Skeletal muscle satellite cell (primary cell): Measurements from ENCODE around the gene PFDN5.

Source experiments
- H3K27me3 ChIP-seq: 2 replicates; pipeline ENCODE4 v1.7.0; 2013; ENCODE audit warnings: low read length; ENCODE audit not compliant: control insufficient read depth, insufficient read depth
- H3K36me3 ChIP-seq: 2 replicates; pipeline ENCODE4 v1.7.0; 2013; ENCODE audit warnings: mild to moderate bottlenecking, control low read depth, low read length; ENCODE audit not compliant: insufficient read depth
- H3K4me1 ChIP-seq: 2 replicates; pipeline ENCODE4 v1.7.0; 2013; ENCODE audit warnings: low read length; ENCODE audit not compliant: control insufficient read depth, insufficient read depth
- H3K4me2 ChIP-seq: 2 replicates; pipeline ENCODE4 v1.7.0; 2013; ENCODE audit warnings: mild to moderate bottlenecking, low read length
- H3K4me3 ChIP-seq: 2 replicates; pipeline ENCODE4 v1.7.0; 2013; ENCODE audit warnings: low read length
- H3K9ac ChIP-seq: 2 replicates; pipeline ENCODE4 v1.7.0; 2013; ENCODE audit warnings: mild to moderate bottlenecking, low read depth, low read length, moderate library complexity
- H3K9me3 ChIP-seq: replicated peaks from 2 replicates; pipeline ENCODE4 v1.7.0; 2013; ENCODE audit warnings: mild to moderate bottlenecking, control low read depth, low read length

The PFDN5 gene

GRCh38 chr12:53333289-53333688 is 37.9 kb downstream of the PFDN5 start:
- Histone ChIP-seq H3K9me3 (no peaks in the 10 kb centered on the region), H3K4me1 (no peaks in the 10 kb centered on the region), H3K4me2 (no peak overlapping the region), H3K27me3 (peaks cover 66% of the 10 kb centered on the region), H3K9ac (no peak overlapping the region), H3K36me3 (no peaks in the 10 kb centered on the region), H3K4me3 (no peak overlapping the region)

DNA sequence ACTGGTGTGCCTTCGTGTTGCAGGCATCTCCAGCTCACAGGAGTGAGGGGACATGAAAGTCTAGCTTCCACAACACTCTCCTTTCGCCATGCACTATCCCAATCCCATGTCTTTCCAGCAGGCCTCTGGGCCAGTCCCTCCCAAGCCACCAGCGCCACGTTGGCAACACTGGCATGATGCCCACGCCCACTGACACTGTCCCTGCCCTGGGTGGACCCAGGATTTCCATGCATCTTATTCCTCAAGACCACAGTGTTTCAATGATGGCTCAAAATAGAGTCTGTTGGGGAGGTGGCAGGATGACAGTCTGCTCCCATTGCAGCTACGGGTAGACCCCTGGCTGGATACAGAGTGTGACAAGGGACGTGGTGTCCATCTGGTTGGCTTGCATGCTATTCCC is 38.5 kb downstream of the PFDN5 start:
- Histone ChIP-seq H3K9ac (no peak overlapping the region), H3K27me3 (peaks cover 71% of the 10 kb centered on the region), H3K36me3 (no peaks in the 10 kb centered on the region), H3K4me2 (no peak overlapping the region), H3K4me3 (no peak overlapping the region), H3K4me1 (no peaks in the 10 kb centered on the region), H3K9me3 (no peaks in the 10 kb centered on the region)

- H3K27me3 ChIP-seq, result peaks cover 76% of the 10 kb centered on the region
- no peaks in the 10 kb centered on the region for H3K9me3 ChIP-seq
- no peak overlapping the region for H3K9ac ChIP-seq
- no peak overlapping the region for H3K4me2 ChIP-seq
- no peaks in the 10 kb centered on the region for H3K36me3 ChIP-seq
- no peak overlapping the region for H3K4me3 ChIP-seq
- no peaks in the 10 kb centered on the region for H3K4me1 ChIP-seq
Measured at GRCh38 chr12:53334822-53335221, 39.5 kb downstream of the PFDN5 start.

- no peak within 1 kb of the TSS for H3K4me2 ChIP-seq
- H3K27me3 ChIP-seq, result peaks cover 80% of the 10 kb centered on the region
- H3K36me3 ChIP-seq, result no peaks in the 10 kb centered on the region
- H3K4me3 ChIP-seq, result no peak within 1 kb of the TSS
- H3K4me1 ChIP-seq, result no peaks in the 10 kb centered on the region
- no peak within 1 kb of the TSS for H3K9ac ChIP-seq
- no peaks in the 10 kb centered on the region for H3K9me3 ChIP-seq
Measured at GRCh38 chr12:53336181-53336681, 40.9 kb downstream of the PFDN5 start, which contains the start of gene SP7. SP7 (minus strand) TSS chr12:53336354; CDS start chr12:53335646, 708 bp downstream.

GRCh38 chr12:53338017-53338416 is 42.7 kb downstream of the PFDN5 start:
- Histone ChIP-seq H3K9ac (no peak overlapping the region), H3K4me2 (no peak overlapping the region), H3K4me3 (no peak overlapping the region), H3K9me3 (no peaks in the 10 kb centered on the region), H3K4me1 (no peaks in the 10 kb centered on the region), H3K36me3 (no peaks in the 10 kb centered on the region), H3K27me3 (peaks cover 76% of the 10 kb centered on the region)

- Histone ChIP-seq H3K36me3 (no peaks in the 10 kb centered on the region), H3K4me1 (no peaks in the 10 kb centered on the region), H3K4me3 (no peak overlapping the region), H3K9ac (no peak overlapping the region), H3K27me3 (peaks cover 69% of the 10 kb centered on the region), H3K4me2 (no peak overlapping the region), H3K9me3 (no peaks in the 10 kb centered on the region)
Measured at GRCh38 chr12:53338916-53339315, 43.6 kb downstream of the PFDN5 start.

DNA sequence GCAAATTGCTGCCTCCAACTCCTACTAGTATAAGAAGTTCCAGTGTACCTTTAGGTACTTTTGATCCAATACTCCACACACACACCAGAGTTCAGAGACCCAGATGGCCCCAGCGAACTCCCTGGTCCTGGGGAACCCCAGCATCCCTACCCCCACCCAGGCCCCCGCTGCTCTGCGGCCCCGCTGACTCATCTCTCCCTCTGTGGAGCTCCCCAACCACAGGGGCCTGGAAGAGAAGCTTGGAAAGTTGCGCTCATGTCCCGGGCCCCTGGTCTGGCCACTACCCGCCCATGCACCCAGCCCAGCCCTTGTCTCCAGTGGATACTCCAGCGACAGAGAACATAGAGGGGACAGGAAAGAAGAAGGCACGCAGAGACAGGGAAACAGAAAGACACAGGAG is 45.1 kb downstream of the PFDN5 start:
- no peak overlapping the region for H3K4me2 ChIP-seq
- H3K9ac ChIP-seq, result no peak overlapping the region
- H3K27me3 ChIP-seq, result peaks cover 55% of the 10 kb centered on the region
- no peak overlapping the region for H3K4me3 ChIP-seq
- H3K36me3 ChIP-seq, result no peaks in the 10 kb centered on the region
- H3K4me1 ChIP-seq, result peaks cover 6% of the 10 kb centered on the region
- no peaks in the 10 kb centered on the region for H3K9me3 ChIP-seq

- Histone ChIP-seq H3K9ac (no peak overlapping the region), H3K36me3 (no peaks in the 10 kb centered on the region), H3K4me1 (peaks cover 13% of the 10 kb centered on the region), H3K9me3 (no peaks in the 10 kb centered on the region), H3K4me2 (no peak overlapping the region), H3K27me3 (peaks cover 26% of the 10 kb centered on the region), H3K4me3 (no peak overlapping the region)
Measured at GRCh38 chr12:53343449-53343848, 48.1 kb downstream of the PFDN5 start.

- H3K9ac ChIP-seq, result peak overlapping the region; percentile 49
- no peaks in the 10 kb centered on the region for H3K36me3 ChIP-seq
- no peaks in the 10 kb centered on the region for H3K9me3 ChIP-seq
- peak overlapping the region; percentile 93 for H3K4me2 ChIP-seq
- peaks cover 13% of the 10 kb centered on the region for H3K4me1 ChIP-seq
- peaks cover 21% of the 10 kb centered on the region for H3K27me3 ChIP-seq
- H3K4me3 ChIP-seq, result peak overlapping the region; percentile 76
Measured at GRCh38 chr12:53343969-53344368, 48.6 kb downstream of the PFDN5 start.

GRCh38 chr12:53344487-53344823 is 49.1 kb downstream of the PFDN5 start:
- peak overlapping the region; percentile 76 for H3K4me3 ChIP-seq
- H3K9me3 ChIP-seq, result no peaks in the 10 kb centered on the region
- peak overlapping the region; percentile 93 for H3K4me2 ChIP-seq
- peak overlapping the region; percentile 49 for H3K9ac ChIP-seq
- H3K4me1 ChIP-seq, result peaks cover 13% of the 10 kb centered on the region
- H3K27me3 ChIP-seq, result peaks cover 17% of the 10 kb centered on the region
- no peaks in the 10 kb centered on the region for H3K36me3 ChIP-seq

- Histone ChIP-seq H3K9ac (peak overlapping the region; percentile 86), H3K4me2 (peak overlapping the region; percentile 93), H3K27me3 (peaks cover 13% of the 10 kb centered on the region), H3K4me1 (peaks cover 13% of the 10 kb centered on the region), H3K9me3 (no peaks in the 10 kb centered on the region), H3K36me3 (no peaks in the 10 kb centered on the region), H3K4me3 (peak overlapping the region; percentile 76)
Measured at GRCh38 chr12:53344824-53345485, 49.6 kb downstream of the PFDN5 start.
